ENCODE results near the gene ACOX3.
"Not testable (repeated sequence)": the region's sequence is repeated elsewhere in the genome, so short reads cannot be mapped to it uniquely, and the experiment has no call there.

The ACOX3 gene

DNA sequence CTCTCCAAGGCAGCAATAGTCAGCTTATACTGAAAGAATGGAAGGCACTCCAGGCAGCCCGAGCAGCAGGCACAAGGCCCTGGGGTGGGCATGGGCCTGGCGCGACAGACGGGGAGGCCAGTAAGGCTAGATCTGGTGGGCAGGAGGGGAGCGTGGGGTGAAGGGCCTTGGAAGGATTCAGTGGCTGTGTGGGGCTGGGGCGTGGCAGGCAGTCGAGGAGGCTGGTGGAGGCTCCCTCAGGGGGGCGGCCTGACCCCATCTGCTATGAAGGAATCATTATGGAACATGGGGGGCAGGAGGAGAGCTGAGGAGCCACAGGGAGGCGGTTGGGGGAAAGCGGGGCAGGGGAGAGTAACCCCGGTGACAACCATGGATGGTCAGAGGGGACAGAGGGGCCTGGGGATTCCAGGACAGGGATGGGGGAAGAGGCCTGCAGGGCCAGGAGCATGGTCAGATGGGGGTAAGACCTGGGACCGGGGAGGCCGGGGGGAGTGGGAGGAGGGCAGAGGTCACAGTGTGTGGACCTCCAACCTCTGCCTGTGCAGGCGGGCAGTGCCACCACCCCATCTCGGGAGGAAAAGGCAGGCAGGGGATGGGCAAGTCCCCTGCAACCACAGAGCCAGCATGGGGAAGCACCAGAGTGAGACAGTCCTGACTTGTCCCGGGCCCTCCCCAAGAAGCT lies 70.3 kb downstream of the ACOX3 start:
- DNase-seq, result no peak

DNA sequence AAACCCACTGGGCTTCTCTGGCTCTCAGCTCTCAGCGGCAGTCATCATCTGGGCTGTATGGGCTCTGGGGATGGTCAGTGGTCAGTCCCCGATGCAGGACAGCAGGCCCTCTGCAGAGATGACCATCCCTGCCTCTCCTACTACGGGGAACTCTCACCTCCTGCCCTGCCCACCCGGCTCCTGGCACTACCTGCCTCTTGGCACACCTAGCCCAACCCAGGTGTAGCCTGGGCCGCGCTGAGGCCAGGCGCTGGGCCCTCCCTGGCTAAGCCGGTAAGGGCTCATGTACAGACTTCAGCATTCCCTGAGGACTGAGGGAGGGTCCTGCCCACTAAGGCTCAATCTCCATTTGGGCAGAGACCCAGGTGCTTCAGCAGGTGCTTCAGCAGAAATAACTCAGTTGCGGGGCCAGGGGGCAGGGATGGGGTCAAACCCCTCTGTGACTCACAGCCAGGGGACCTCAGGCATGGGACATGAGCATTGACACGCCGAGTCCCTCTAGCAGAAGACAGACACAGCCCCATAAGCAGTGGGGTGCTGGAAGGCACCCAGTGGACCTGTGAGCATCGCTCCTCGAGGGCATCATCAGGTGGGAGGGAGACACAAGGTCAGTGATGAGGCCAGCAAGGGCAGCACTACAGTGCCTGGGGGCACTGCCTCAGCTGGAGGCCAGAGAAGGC lies 71.0 kb downstream of the ACOX3 start:
- no peak for DNase-seq

DNA sequence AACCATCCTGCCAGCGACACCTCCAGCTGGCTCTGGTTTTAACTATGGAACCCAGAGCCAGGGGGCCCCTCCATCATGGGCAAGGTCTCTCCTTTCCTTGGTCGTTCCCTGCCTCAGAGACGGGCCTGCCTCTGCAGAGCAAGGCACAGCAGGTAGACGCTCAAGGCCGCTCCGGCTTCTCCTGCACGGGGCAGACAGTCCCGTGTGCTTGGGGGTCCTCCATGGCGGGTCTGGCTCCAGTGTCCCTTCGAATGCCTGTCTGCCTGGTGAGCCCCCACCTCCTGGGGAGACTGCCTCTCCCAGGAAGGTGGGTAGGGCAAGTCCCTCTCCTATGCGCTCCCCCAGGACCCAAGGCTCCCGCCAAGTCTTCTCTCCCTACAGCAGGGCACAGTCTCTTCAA lies 71.5 kb downstream of the ACOX3 start:
- no peak for DNase-seq

DNA sequence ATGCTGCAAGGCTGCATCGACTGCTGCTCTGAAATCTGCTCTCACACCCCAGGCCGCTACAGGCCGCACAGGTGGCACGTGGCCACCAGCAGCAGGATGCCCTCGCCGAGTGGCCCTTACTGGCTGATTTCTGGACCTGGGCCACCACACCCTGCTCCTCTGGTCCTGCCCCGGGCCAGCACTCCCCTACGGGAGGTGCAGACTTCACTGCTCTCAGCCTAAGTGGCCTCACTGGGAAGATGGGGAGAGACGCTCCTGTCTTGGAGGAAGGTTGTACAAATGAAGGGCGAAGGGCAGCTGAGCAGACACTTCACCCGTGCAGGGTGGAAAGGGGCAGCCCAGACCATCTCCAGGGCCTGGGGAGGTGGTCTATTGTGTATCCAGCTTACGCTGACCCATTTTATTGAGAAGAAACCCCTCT lies 72.5 kb downstream of the ACOX3 start:
- no peak for DNase-seq

DNA sequence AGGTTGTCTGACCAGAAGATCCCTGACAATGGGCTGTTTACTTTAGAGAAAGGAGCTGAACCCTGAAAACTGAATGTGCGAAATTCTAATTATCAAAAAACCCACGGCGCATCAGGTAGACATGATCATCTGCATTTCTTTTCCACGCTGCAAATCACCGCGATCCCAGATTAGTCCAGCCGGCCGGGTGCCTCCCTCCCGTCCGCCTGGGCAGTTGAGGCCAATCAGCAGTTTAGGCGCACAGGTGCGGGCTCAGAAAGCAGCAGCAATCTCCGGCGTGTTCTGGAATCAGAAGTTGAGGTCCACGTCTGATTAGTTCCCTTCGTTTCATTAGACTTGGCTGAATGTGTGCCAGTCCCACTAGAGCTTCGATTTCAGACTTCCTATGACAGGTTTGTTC lies 73.9 kb downstream of the ACOX3 start:
- DNase-seq, result no peak

DNA sequence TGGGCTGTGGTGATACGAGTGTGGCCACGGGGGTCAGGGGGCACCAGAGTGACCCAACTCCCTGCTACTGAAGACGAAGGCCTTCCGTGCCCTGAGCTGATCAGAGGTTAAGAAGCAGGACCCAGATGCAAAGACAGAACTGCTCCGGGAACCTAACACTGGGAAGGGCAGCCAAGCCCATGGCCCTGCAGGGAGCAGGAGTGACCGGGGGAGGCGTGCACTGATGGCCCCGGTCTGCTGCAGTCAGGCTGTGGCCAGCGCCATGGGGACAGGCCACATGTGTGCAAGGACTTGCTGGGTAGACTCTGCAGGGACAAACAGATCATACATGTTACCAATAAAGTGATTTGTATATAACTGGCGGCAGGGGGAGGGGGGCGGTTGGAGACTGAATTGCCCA lies 74.6 kb downstream of the ACOX3 start:
- DNase-seq, result no peak

DNA sequence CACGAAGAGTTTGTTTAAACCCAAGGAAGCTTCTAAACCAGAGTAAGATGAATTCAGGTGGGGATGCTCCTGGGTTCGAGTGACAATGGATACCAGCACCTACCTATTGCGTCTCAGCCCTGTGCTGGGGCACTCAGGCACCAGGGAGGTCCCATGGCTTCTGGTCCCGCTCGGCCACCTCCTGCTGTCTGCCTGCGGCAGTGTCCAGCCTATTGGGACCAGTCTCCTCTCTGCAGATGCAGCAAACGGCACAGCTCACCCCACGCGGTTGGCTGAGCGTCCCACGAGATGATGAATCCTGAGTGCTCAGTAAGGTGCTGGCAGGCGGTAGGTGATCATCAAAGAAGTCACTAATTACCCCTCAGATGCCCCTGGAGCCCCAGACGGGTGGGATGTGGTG lies 75.2 kb downstream of the ACOX3 start:
- no peak for DNase-seq

DNA sequence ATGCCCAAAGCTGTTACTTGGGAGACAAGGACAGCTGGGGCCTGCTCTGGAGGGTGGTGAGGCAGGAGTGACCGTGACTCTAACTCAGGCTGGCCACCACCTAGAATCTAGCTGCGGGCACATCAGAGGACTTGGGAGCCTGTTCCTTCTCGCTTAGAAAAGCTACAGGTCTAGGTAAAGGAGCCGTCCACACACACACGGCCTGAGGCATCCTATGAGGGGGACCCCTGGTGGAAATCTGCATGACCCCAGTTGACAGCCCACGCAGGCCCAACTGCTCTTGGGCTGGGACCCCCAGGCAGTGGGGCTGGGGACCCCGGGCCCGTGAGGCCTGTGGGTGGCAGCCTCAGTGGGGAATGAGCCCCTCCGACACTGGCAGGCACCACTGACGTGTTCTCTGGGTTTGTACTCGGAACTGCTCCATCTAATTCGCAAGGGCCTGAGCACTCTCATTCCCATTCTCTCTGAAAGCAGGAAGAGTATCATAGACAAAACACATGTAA lies 75.6 kb downstream of the ACOX3 start:
- no peak for DNase-seq

DNA sequence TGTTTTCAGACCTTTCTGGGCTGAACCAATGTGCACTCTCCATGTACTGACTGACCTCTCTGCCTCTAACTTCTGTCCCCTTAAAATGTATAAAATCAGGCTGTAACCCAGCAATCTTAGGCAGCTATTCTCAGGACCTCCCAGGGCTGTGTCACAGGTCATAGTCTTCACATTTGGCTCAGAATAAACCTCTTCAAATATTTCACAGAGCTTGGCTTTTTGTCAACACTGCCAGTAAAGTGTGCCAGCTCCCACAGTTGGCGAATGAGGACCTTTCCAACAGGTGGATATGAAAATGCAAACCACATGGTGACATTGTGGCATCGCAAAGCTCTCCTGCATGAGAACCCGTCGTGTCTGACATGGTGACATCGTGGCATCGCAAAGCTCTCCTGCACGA lies 76.4 kb downstream of the ACOX3 start:
- no peak for DNase-seq

DNA sequence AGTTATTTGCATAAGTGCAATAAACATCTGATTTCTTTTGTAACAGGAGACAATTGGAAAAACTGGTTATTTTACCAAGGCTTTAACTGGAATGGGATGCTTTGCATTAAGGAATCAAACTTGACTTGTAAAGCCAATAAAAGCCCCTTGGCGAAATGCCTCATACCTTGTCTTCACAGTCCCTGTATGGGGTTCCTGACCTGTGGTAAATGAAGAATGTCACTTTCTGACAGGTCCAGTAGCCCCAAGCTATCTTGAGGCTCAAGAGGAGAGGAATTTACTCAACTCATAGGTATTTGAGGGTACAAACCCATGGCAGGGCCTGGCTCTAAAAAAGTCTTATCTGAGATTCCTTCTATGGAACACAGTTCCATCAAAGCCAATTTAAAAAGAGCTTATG lies 78.0 kb downstream of the ACOX3 start:
- DNase-seq, result no peak

DNA sequence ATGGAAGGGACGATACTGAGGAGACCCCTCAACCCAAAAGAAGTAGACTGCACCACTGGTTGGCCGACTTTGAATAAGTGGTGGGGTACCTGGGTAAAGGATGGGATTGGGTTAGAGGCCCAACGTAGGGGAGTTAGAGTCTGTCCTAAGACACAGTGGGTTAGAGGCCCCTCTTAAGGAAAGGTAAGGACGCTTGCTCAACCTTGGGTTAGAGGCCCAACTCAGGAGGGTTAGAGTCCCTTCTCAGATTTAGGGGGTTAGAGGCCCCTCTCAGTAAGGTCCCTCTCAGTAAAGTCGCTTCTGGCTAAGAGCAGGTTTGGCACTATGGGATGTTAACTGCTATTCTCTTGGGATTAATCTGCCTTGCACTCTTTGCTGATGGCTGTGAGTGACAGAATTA lies 81.3 kb downstream of the ACOX3 start:
- DNase-seq, result no peak

DNA sequence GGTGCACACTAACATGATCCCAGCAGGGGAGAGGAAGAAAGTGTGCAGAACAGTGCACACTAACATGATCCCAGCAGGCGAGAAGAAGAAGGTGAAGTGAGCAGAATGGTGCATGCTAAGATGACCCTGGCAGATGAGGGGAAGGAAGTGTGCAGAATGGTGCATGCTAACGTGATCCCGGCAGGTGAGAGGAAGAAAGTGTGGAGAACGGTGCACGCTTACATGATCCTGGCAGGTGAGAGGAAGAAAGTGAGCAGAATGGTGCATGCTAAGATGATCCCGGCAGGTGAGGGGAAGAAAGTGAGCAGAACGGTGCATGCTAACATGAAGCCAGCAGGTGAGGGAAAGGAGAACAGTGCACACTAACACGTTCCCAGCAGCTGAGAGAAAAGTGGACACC lies 83.7 kb downstream of the ACOX3 start:
- no peak for DNase-seq

DNA sequence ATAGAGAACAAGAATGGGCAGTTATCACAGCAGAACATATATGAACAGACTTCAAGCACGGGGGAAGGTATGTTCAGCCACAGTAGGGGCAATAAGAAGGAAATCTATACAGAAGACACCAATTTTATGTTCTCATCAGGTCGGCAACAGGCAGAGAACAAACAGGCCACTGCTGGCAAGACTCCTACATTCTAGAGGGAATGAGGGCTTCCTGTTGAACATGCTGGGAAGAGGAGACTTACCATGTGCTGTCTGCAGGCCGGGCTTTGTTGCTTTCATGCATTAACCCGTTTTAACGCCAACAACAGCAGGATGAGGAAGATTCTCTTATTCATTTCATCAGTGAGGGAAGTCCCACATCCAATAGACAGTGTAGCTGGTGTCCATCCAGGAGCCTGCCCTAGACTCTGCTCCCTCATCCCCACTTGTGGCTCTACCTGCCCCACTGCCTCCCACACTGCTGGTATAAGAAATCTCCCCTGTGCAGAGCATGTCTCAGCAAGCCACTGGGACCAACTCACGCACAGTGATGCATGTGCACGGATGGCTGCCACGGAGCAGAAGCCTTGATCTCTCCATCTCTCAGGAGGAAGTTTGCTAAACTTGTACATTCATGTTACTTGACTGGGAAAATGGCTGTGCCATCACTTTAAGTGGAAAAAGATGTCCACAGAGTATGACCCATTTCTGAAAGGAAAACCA lies 84.5 kb downstream of the ACOX3 start:
- no peak for DNase-seq

DNA sequence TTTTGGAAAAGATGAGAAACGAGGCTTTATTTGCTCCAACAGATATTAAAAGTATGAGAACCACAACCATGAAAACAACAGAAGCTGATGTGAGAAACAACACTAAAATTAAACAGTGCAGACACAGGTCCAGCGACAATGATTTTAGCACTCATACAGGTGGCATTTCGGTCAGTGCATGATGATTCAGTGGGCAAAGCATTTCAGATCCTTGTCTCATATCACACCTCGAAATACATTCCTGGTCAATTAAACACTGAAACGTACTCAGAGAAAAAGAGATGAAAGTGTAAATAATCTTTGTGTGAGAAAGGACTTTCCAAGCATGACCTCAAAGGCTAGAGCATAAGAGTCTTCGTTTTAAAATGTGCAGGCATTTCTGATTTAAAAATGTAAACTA lies 85.2 kb downstream of the ACOX3 start:
- no peak for DNase-seq

DNA sequence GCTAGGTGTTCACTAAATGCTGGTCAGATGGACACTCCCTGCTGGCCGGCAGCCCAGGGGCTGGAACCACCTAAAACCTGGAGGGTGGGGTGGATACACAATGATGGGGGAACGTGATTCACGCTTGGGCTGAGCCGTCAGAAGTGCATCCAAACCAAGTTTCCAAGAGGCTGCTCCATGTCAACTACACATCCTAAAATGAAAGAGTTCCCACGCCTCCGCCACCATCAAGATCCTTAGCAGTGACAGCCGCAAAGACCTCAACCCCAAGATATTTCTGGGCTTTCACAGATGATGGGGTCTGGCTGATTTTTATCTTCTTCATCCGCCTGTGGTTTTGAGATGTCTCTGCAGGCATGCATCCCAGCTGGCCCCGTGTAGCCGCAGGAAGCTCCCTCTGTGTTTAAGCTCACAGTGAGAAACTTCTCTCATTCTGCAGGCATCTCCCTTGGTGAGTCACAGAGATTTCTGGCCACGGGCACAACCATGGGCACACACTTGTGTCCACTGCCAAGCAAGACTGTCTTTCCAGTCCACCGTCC lies 86.5 kb downstream of the ACOX3 start:
- no peak for DNase-seq

DNA sequence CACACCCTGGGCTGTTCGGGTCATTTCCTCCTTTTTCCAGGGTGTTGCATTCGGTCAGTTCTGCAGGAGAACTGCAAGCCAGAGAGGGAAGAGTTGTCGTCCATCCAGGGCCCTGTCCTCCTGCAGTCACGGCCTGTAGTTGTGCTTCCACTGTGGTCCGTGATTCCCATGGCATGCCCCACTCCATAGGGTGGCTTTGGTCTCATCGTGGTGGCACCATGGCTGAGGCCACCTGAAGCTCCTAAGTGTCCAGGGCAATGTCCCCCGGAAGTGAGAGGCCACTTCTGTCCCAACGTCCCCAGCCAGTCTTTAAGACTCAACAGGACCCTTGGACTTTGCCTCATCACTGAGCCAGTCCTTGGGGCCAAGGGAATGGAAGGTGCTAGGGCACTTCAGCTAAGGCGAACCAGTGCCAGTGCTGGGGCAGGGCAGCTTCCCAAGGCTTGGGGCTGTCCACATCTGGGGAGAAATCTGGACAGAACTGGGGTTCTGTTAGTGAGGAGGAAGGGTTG lies 87.3 kb downstream of the ACOX3 start:
- no peak for DNase-seq

DNA sequence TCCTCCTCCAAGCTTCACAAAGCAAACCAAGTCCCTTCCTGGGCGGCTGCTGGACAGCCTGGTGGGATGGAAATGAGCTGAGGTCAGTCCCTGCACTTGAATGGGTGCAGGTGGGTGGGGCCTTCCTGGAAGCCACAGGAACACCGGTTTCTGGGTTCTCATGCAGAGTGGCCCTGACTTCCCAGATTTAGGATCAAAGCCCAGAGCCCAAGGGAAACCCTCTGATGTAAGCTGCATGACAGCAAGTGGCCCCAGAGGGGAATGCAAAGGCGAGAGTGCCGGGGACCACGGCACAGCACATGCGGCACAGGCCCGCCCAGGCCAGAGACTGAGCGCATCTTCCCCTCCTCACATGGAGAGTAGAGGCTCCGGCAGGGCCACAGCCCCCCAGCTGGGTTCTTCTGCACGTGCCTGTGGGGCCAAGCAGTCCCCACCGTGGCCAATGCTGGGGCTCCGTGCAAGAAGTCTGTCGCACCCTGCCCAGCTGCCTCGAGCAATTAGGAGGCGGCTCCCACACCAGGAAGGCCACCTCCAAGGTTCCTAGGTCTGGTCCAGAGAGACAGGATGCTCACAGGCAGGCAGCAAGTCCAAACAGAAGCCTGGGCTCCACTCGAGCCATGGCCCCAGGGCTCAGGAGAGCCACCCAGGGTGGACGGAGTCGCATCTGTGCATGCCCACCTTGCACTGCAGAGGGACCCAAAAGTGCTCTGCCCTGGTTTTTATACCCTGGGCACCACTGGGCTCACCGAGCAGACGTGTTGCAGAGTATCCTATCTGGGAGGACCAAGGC lies 88.0 kb downstream of the ACOX3 start:
- no peak for DNase-seq

DNA sequence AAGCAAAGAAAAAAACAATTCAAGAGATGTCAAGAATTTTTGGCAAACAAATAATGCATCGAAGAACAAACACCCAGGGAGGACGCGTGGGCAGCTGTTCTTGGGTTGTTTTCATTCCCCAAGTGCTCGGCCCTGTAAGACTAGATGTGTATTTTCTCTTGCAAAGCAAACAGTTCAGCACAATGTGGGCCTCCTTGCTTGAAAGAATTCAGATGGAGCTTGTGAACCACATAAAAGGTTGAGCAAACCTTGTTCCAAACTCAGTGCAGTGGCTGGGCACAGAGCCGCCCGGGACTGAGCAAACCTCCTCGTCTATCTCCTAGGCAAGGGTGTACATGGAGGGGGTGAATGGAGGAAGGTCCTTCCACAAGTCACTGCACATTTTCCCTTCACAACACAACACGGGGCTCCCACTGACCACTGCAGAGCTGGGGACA lies 88.6 kb downstream of the ACOX3 start:
- DNase-seq, result no peak

DNA sequence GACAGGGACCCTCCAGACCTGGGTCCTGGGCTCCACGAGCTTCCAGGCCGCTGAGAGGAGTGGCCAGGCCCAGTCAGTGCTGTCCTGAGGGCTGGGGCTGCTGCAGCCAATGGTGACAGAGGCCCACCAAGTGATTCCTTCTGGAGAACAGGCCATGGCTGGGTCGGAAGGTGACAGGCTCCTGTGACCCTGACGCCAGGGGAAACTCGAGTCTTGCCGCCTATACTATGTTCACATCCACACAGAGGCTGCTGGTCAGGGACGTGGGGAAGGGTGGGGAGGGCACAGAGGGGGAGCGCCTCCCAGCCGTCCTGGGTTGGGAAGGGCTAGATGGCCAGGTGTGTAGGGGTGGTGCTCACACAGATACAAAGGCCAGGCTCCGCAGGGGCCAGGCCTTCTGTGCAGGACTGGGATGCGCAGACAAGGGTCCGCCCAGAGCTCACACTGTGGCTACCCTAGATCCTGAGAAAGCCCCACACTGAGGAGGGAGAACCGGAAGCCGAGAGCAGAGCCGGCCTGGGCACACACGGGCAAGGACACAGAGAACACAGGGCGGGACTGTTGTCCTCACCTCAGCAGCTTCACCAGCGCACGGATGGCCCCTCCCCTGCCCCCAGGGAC lies 89.6 kb downstream of the ACOX3 start:
- DNase-seq, result no peak

DNA sequence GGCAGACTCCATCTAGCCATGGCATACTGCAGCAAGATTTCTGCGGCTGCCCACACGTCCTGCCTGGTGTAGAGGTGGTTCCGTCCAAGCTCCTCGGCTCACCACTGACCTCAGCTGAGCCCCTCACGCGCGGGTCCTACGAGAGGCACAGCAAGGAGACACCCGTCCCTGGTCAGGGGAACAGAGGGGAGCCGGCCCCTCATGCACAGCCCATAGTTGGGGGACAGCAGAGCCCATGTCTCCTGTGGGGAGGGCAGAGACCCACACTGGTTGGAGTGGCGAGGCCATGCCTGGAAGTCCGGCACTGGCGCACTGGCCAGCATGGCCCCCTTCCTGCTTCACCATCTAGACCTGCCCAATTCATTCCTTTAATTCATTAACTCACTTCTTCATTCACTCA lies 90.2 kb downstream of the ACOX3 start:
- no peak for DNase-seq

DNA sequence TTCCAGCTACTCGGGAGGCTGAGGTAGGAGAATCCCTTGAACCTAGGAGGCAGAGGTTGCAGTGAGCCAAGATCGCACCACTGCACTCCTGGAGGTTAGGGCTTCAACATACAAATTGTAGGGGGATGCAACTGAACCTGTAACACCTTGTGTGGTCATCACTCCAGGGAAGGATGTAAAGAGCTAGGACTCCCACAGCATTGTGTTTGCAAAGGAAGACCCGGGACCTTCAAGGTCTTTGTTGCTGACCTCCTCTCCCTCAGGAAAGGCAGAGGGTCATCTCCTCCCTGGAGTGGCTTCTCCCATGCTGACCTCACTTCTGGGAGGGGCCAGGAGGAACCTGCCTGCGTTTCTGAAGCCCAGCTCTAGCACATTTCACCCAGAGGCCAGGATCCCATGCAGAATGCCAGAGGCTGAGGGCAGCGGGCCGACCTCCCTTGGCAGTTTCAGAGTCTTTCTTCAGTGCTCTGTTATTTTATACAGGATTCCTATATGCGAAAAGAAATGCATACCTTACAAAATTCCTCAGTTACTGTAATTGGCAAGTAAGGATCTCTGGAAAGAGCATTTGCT lies 90.8 kb downstream of the ACOX3 start:
- no peak for DNase-seq

DNA sequence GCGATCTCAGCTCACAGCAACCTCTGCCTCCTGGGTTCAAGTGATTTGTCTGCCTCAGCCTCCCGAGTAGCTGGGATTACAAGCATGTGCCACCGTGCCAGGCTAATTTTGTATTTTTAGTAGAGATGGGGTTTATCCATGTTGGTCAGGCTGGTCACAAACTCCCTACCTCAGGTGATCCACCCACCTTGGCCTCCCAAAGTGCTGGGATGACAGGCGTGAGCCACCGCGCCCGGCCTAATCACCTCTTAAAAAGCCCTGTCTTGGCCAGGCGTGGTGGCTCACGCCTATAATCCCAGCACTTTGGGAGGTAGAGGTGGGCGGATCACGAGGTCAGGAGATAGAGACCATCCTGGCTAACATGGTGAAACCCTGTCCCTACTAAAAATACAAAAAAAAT lies 91.3 kb downstream of the ACOX3 start:
- DNase-seq, result not testable (repeated sequence)

Data from stimulated activated naive CD4-positive, alpha-beta T cell (primary cell).